ENCODE data around the gene GALC. TPM values are rescaled to one million over a fixed set of nuclear protein-coding genes. Genes with fewer than 3 reads are reported as not detected.

Gene GALC
- not detected for polyA plus RNA-seq (2012; ENCODE audit: insufficient read length, low read depth)

- TF ChIP-seq POLR2AphosphoS5 (IDR thresholded peaks at IDR 0.05; ENCODE audit: low read depth, low read length): no peak
- no peak for TF ChIP-seq SIN3A (IDR thresholded peaks at IDR 0.05; ENCODE audit: borderline replicate concordance, insufficient read depth, low read length)
- TF ChIP-seq REST (IDR thresholded peaks at IDR 0.05; ENCODE audit: insufficient read depth in 1 of 2, low read depth in 2 of 2, low read length in 2 of 2): no peak
- no peak for TF ChIP-seq FOXP2 (optimal IDR thresholded peaks at IDR 0.05; ENCODE audit: borderline replicate concordance, extremely low read depth, extremely low read length, insufficient read depth)
- no peak for TF ChIP-seq TAF1 (IDR thresholded peaks at IDR 0.05; ENCODE audit: borderline replicate concordance, insufficient read depth, low read length)
Observed at GRCh38 chr14:87992718-87993628, at the start of gene GALC. Gene GALC, minus strand, starts transcription at chr14:87993182. Its CDS starts 18 bp downstream, at chr14:87993164.

GRCh38 chr14:88040146-88040545, 47.2 kb upstream of the GALC start:
- TF ChIP-seq SIN3A (IDR thresholded peaks at IDR 0.05; ENCODE audit: borderline replicate concordance, insufficient read depth, low read length): no peak
- TF ChIP-seq TAF1 (IDR thresholded peaks at IDR 0.05; ENCODE audit: borderline replicate concordance, insufficient read depth, low read length): no peak
- no peak for TF ChIP-seq POLR2AphosphoS5 (IDR thresholded peaks at IDR 0.05; ENCODE audit: low read depth, low read length)
- no peak for TF ChIP-seq REST (IDR thresholded peaks at IDR 0.05; ENCODE audit: insufficient read depth in 1 of 2, low read depth in 2 of 2, low read length in 2 of 2)

- TF ChIP-seq FOXP2 (optimal IDR thresholded peaks at IDR 0.05; ENCODE audit: borderline replicate concordance, extremely low read depth, extremely low read length, insufficient read depth): no peak
- no peak for TF ChIP-seq TAF1 (IDR thresholded peaks at IDR 0.05; ENCODE audit: borderline replicate concordance, insufficient read depth, low read length)
- no peak for TF ChIP-seq SIN3A (IDR thresholded peaks at IDR 0.05; ENCODE audit: borderline replicate concordance, insufficient read depth, low read length)
- no peak for TF ChIP-seq REST (IDR thresholded peaks at IDR 0.05; ENCODE audit: insufficient read depth in 1 of 2, low read depth in 2 of 2, low read length in 2 of 2)
- no peak for TF ChIP-seq POLR2AphosphoS5 (IDR thresholded peaks at IDR 0.05; ENCODE audit: low read depth, low read length)
Observed at GRCh38 chr14:88039197-88039596, 46.2 kb upstream of the GALC start.

- TF ChIP-seq POLR2AphosphoS5 (IDR thresholded peaks at IDR 0.05; ENCODE audit: low read depth, low read length) (no peak), FOXP2 (optimal IDR thresholded peaks at IDR 0.05; ENCODE audit: borderline replicate concordance, extremely low read depth, extremely low read length, insufficient read depth) (no peak), TAF1 (IDR thresholded peaks at IDR 0.05; ENCODE audit: borderline replicate concordance, insufficient read depth, low read length) (no peak), SIN3A (IDR thresholded peaks at IDR 0.05; ENCODE audit: borderline replicate concordance, insufficient read depth, low read length) (no peak), REST (IDR thresholded peaks at IDR 0.05; ENCODE audit: insufficient read depth in 1 of 2, low read depth in 2 of 2, low read length in 2 of 2) (no peak)
Observed at GRCh38 chr14:88037325-88037724, 44.3 kb upstream of the GALC start.
